GM18526 (cell line): Measurements from ENCODE around the gene TFB2M.

ENCODE experiments used
- POLR2A ChIP-seq: IDR thresholded peaks from 3 replicates; pipeline ENCODE4 v1.6.1; 2011; ENCODE audit not compliant: insufficient read length; ENCODE audit errors: extremely low read depth

The TFB2M gene

GRCh38 chr1:246512230-246512629 lies 53.8 kb downstream of the TFB2M start:
- no peak for TF ChIP-seq POLR2A

- no peak for TF ChIP-seq POLR2A
Measured at GRCh38 chr1:246511203-246511602, 54.9 kb downstream of the TFB2M start.

GRCh38 chr1:246510147-246511030 lies 55.7 kb downstream of the TFB2M start:
- no peak for TF ChIP-seq POLR2A

- no peak for TF ChIP-seq POLR2A
Measured at GRCh38 chr1:246508897-246509688, 57.0 kb downstream of the TFB2M start.

GRCh38 chr1:246506674-246507481 lies 59.2 kb downstream of the TFB2M start, which contains the start of gene SMYD3:
Gene SMYD3 (minus strand): TSS chr1:246507279.
- peak; percentile 76 for TF ChIP-seq POLR2A

GRCh38 chr1:246506367-246506673 lies 59.7 kb downstream of the TFB2M start:
- no peak for TF ChIP-seq POLR2A

GRCh38 chr1:246503341-246503740 lies 62.7 kb downstream of the TFB2M start:
- no peak for TF ChIP-seq POLR2A

- TF ChIP-seq POLR2A = no peak
Measured at GRCh38 chr1:246497331-246497915, 68.6 kb downstream of the TFB2M start.

- TF ChIP-seq POLR2A = no peak
Measured at GRCh38 chr1:246492611-246493245, 73.3 kb downstream of the TFB2M start.

GRCh38 chr1:246491551-246492053 lies 74.5 kb downstream of the TFB2M start:
- TF ChIP-seq POLR2A = no peak
